Pons (tissue), 1 donor: Measurements from ENCODE around the gene DUSP18.
"Not testable (repeated sequence)": the region's sequence is repeated elsewhere in the genome, so short reads cannot be mapped to it uniquely, and the experiment has no call there.

Experiments
- DNase-seq: peaks from one replicate; pipeline ENCODE4 v3.0.0-alpha.2; 2016; ENCODE audit warnings: low spot score

Gene DUSP18

GRCh38 chr22:30667494-30668385 lies at the start of gene DUSP18:
Gene DUSP18 (minus strand): TSS chr22:30667875. CDS start chr22:30664003, 3,872 bp downstream.
- peak; percentile 83 for DNase-seq

- DNase-seq: no peak
Observed at GRCh38 chr22:30714062-30714461, 46.4 kb upstream of the DUSP18 start.

- no peak for DNase-seq
Observed at GRCh38 chr22:30712094-30712493, 44.4 kb upstream of the DUSP18 start.

GRCh38 chr22:30709980-30710379 lies 42.3 kb upstream of the DUSP18 start:
- not testable (repeated sequence) for DNase-seq

GRCh38 chr22:30705710-30706651 lies 38.3 kb upstream of the DUSP18 start:
- peak; percentile 37 for DNase-seq

GRCh38 chr22:30704978-30705377 lies 37.3 kb upstream of the DUSP18 start:
- DNase-seq: no peak

GRCh38 chr22:30702856-30703255 lies 35.2 kb upstream of the DUSP18 start:
- DNase-seq: no peak

- no peak for DNase-seq
Observed at GRCh38 chr22:30701872-30702271, 34.2 kb upstream of the DUSP18 start.

- no peak for DNase-seq
Observed at GRCh38 chr22:30697975-30698374, 30.3 kb upstream of the DUSP18 start.

GRCh38 chr22:30695871-30696655 lies 28.4 kb upstream of the DUSP18 start:
- DNase-seq: no peak

- DNase-seq: no peak
Observed at GRCh38 chr22:30695351-30695851, 27.7 kb upstream of the DUSP18 start.

GRCh38 chr22:30694640-30695350 lies 27.1 kb upstream of the DUSP18 start, which contains the start of gene OSBP2:
Gene OSBP2 (plus strand): TSS chr22:30694874. CDS start chr22:30694910, 36 bp downstream.
- DNase-seq: no peak

GRCh38 chr22:30694171-30694639 lies 26.5 kb upstream of the DUSP18 start:
- peak; percentile 63 for DNase-seq

- DNase-seq: no peak
Observed at GRCh38 chr22:30691204-30691603, 23.5 kb upstream of the DUSP18 start.

GRCh38 chr22:30689622-30690021 lies 21.9 kb upstream of the DUSP18 start:
- DNase-seq: no peak

- no peak for DNase-seq
Observed at GRCh38 chr22:30687358-30687757, 19.7 kb upstream of the DUSP18 start.

GRCh38 chr22:30685178-30685577 lies 17.5 kb upstream of the DUSP18 start:
- DNase-seq: no peak

- no peak for DNase-seq
Observed at GRCh38 chr22:30681831-30682230, 14.2 kb upstream of the DUSP18 start.

GRCh38 chr22:30680991-30681770 lies 13.5 kb upstream of the DUSP18 start:
- no peak for DNase-seq
